H1 (cell line): ENCODE results near the gene ALG10. TPM values are rescaled to one million over a fixed set of nuclear protein-coding genes. Genes with fewer than 3 reads are reported as not detected.

Experiments used
- EZH2 ChIP-seq: fragments of 200-600 bp; sonication (generic); IDR thresholded peaks from 2 replicates; pipeline ENCODE4 v1.7.1; 2012; ENCODE audit warnings: low read depth, mild to moderate bottlenecking, moderate library complexity, low read length, inconsistent platforms; ENCODE audit not compliant: severe bottlenecking
- FOSL1 ChIP-seq: IDR thresholded peaks from 2 replicates; pipeline ENCODE4 v1.6.1; 2011; ENCODE audit warnings: mild to moderate bottlenecking, low read depth, low read length, moderate library complexity; ENCODE audit not compliant: insufficient read depth
- NRF1 ChIP-seq: IDR thresholded peaks from 2 replicates; pipeline ENCODE4 v1.6.1; 2011; ENCODE audit warnings: mild to moderate bottlenecking, low read depth, low read length, improper control_type of control experiment
- polyA plus RNA-seq, 7 experiments: library from polyadenylated mRNA; depleted of rRNA in 3 of 7; stranded (reverse) in 5 of 7; unstranded in 2 of 7; fragments of >200 nt in 5 of 7; fragments of 200-250 nt in 2 of 7; gene quantifications; 1 replicate in 5 of 7; 2 replicates in 1 of 7; 4 replicates in 1 of 7; pipeline versions ENCODE4 v1.2.1 to v1.2.3, GENCODE V29; 2011 to 2013; ENCODE audit warnings: missing spikeins in 2 of 7, mixed read lengths in 2 of 7
- total RNA-seq: library from RNA; stranded (reverse); fragmentation: NEBNext Ultra II Directional; extraction: Animal tissue kit (Norgen Biotek cat#: 25700); gene quantifications from 2 replicates; pipeline ENCODE4 v1.2.1, GENCODE V29; 2021

Gene ALG10
- total and polyA plus RNA-seq, 2 of the 8 experiments (the other 6 are each of a cell fraction or from before 2014, with no cell fraction given) = 9.1 to 11.0 TPM

- TF ChIP-seq EZH2 = no peak
- TF ChIP-seq NRF1 = no peak
- TF ChIP-seq FOSL1 = no peak
These were observed 11.5 kb downstream of the ALG10 start (continued) for GRCh38 chr12:34033628-34034296.
